Fibroblast of skin of back (primary cell): Measurements from ENCODE around the gene MTG1.
"Not testable (repeated sequence)": the region's sequence is repeated elsewhere in the genome, so short reads cannot be mapped to it uniquely, and the experiment has no call there.

Experiments used
- DNase-seq: peaks from one replicate; pipeline ENCODE4 v3.0.0-alpha.2; 2013

Gene MTG1

DNA sequence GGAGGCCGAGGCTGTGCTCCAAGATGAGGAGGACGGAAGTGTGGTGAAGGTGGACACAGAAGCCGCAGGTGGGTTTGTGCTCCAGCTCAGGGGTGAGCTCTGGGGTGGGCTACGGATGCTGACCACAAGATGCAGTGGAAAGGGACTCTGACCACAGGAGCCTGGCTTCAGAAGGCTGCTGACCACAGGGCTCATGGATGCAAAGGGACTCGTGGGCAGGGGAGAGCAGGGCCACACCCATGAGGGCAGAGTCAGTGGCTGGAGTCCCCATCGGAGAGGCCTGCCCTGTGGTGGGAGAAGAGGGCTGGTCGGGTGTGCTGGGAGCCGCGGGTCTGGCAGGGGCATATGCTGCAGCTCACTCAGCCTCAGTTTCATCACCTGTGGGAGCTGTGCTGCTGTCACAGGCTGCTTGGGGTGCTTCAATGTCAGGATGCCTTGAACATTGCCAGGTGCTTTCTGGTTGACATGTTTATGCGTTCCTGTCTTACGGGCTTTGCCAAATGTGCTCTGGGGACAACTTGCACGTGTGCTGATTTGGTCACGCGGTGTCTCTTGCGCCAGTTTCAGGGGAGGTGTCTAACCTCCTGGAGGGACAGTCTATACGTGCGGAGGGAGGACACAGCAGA, 73.4 kb downstream of the MTG1 start:
- no peak for DNase-seq

DNA sequence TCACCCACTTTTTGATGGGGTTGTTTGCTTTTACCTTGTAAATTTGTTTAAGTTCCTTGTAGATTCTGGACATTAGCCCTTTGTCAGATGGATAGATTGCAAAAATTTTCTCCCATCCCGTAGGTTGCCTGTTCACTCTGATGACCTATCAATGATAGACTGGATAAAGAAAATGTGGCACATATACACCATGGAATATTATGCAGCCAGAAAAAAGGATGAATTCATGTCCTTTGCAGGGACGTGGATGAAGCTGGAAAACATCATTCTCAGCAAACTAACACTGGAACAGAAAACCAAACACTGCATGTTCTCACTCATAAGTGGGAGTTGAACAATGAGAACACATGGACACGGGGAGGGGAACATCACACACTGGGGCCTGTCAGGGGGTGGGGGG, 75.2 kb downstream of the MTG1 start:
- DNase-seq: not testable (repeated sequence)

- DNase-seq: no peak
These were observed 77.5 kb downstream of the MTG1 start for GRCh38 chr10:133471300-133472109.
